WERI-Rb-1 (cell line): ENCODE results near the gene BAIAP2L2.

Experiments
- DNase-seq: peaks from one replicate; pipeline ENCODE4 v3.0.0-alpha.2; 2020
- H3K27ac ChIP-seq: fragments of 250-450 bp; sonication (Bioruptor Pico); 2 replicates; pipeline ENCODE4 v1.5.1; 2020; ENCODE audit warnings: mild to moderate bottlenecking, moderate library complexity
- H3K27me3 ChIP-seq: fragments of 250-450 bp; sonication (Bioruptor Pico); 2 replicates; pipeline ENCODE4 v1.5.1; 2021; ENCODE audit warnings: mild to moderate bottlenecking, low read depth, moderate library complexity; ENCODE audit not compliant: insufficient read depth, severe bottlenecking
- H3K36me3 ChIP-seq: fragments of 250-450 bp; sonication (Bioruptor Pico); 2 replicates; pipeline ENCODE4 v1.5.1; 2020; ENCODE audit warnings: mild to moderate bottlenecking, moderate library complexity
- H3K4me3 ChIP-seq: 2 replicates; pipeline ENCODE4 v1.5.1; 2011; ENCODE audit warnings: low read depth, mild to moderate bottlenecking, control low read depth, low read length
- H3K9me3 ChIP-seq: fragments of 250-450 bp; sonication (Bioruptor Pico); 2 replicates; pipeline ENCODE4 v1.5.1; 2021; ENCODE audit warnings: mild to moderate bottlenecking, moderate library complexity; ENCODE audit not compliant: severe bottlenecking
- CTCF ChIP-seq: IDR thresholded peaks from 2 replicates; pipeline ENCODE4 v1.5.1; 2011; ENCODE audit warnings: low read depth, mild to moderate bottlenecking, control low read depth, inconsistent platforms, low read length

The BAIAP2L2 gene

GRCh38 chr22:38043151-38044039 is 67.1 kb downstream of the BAIAP2L2 start:
- no peak for DNase-seq

GRCh38 chr22:38042488-38042790 is 68.0 kb downstream of the BAIAP2L2 start:
- no peak for DNase-seq
- Histone ChIP-seq H3K27me3 (no peaks in the 10 kb centered on the region), H3K9me3 (no peaks in the 10 kb centered on the region), H3K36me3 (no peaks in the 10 kb centered on the region), H3K27ac (no peak overlapping the region), H3K4me3 (no peak overlapping the region)
- TF ChIP-seq CTCF = no peak

More at GRCh38 chr22:38043151-38044039, 67.1 kb downstream of the BAIAP2L2 start:
- Histone ChIP-seq H3K27me3 (no peaks in the 10 kb centered on the region), H3K9me3 (no peaks in the 10 kb centered on the region), H3K4me3 (no peak overlapping the region), H3K27ac (no peak overlapping the region), H3K36me3 (no peaks in the 10 kb centered on the region)
- TF ChIP-seq CTCF = no peak

- H3K27ac ChIP-seq = no peak overlapping the region
- TF ChIP-seq CTCF = no peak
- H3K27me3 ChIP-seq = no peaks in the 10 kb centered on the region
- no peak overlapping the region for H3K4me3 ChIP-seq
- no peaks in the 10 kb centered on the region for H3K9me3 ChIP-seq
- DNase-seq = no peak
- H3K36me3 ChIP-seq = no peaks in the 10 kb centered on the region
These were observed 68.6 kb downstream of the BAIAP2L2 start for GRCh38 chr22:38041760-38042487.

- Histone ChIP-seq H3K9me3 (no peaks in the 10 kb centered on the region), H3K36me3 (no peaks in the 10 kb centered on the region), H3K27me3 (no peaks in the 10 kb centered on the region), H3K27ac (no peak overlapping the region), H3K4me3 (no peak overlapping the region)
- no peak for TF ChIP-seq CTCF
- no peak for DNase-seq
These were observed 69.3 kb downstream of the BAIAP2L2 start for GRCh38 chr22:38040953-38041759.

- Histone ChIP-seq H3K27ac (no peak overlapping the region), H3K9me3 (no peaks in the 10 kb centered on the region), H3K4me3 (no peak overlapping the region), H3K36me3 (no peaks in the 10 kb centered on the region), H3K27me3 (no peaks in the 10 kb centered on the region)
- TF ChIP-seq CTCF = no peak
- no peak for DNase-seq
These were observed 71.3 kb downstream of the BAIAP2L2 start for GRCh38 chr22:38038890-38039812.
